Activated CD8-positive, alpha-beta memory T cell treated with anti-CD3 and anti-CD28 coated beads, Interleukin-2, amount 10 ng/mL, durations not matched to agents 7 days and 5 days (primary cell): Measurements from ENCODE around the gene RTL1. TPM values are rescaled to one million over a fixed set of nuclear protein-coding genes. Genes with fewer than 3 reads are reported as not detected.

ENCODE experiments used
- ATAC-seq: fragments of 150-1000 bp; cut with Tn5 transposase; one replicate; pipeline ENCODE4 v1.10.0; 2021; ENCODE audit warnings: moderate library complexity
- CTCF ChIA-PET: fragments of 350-600 bp; sonication (Branson Sonifier 250); formaldehyde crosslinking; loops from one replicate; lab custom pipeline; 2021; ENCODE audit warnings: antibody characterized with exemption; lab: Charles Lee
- DNase-seq: peaks from one replicate; pipeline ENCODE4 v3.0.0-alpha.2; 2020
- H3K27ac Mint-ChIP-seq: one replicate; pipeline ENCODE4 v1.8.0; 2021; ENCODE audit warnings: mild to moderate bottlenecking, mixed read lengths
- H3K27me3 Mint-ChIP-seq: one replicate; pipeline ENCODE4 v1.8.0; 2021; ENCODE audit warnings: mixed read lengths
- H3K36me3 Mint-ChIP-seq: one replicate; pipeline ENCODE4 v1.8.0; 2021; ENCODE audit warnings: mild to moderate bottlenecking, mixed read lengths
- H3K4me1 Mint-ChIP-seq: one replicate; pipeline ENCODE4 v1.8.0; 2021; ENCODE audit warnings: mixed read lengths
- H3K4me3 Mint-ChIP-seq: one replicate; pipeline ENCODE4 v1.8.0; 2021; ENCODE audit warnings: mild to moderate bottlenecking, moderate library complexity, mixed read lengths
- H3K9me3 Mint-ChIP-seq: one replicate; pipeline ENCODE4 v1.8.0; 2022; ENCODE audit warnings: low read depth, mixed read lengths
- total RNA-seq, 2 experiments: library from RNA; stranded (reverse); gene quantifications; one replicate each; pipeline ENCODE4 v1.2.3, GENCODE V29; 2021

The RTL1 gene
- total RNA-seq, 2 experiments from 2014 or later: not detected

DNA sequence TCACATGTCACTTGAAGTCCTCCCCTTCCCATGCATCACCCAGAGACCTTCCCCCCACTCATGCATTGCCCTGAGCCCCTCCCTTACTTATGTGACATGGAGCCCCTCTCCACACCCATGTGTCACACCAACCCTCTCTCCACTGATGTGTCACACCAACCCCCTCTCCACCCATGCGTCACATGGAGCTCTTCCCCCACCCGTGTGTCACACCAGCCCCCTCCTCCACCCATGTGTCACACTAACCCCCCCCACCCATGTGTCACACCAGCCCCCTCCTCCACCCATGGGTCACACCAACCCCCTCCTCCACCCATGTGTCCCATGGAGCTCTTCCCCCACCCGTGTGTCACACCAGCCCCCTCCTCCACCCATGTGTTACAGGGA lies 30.4 kb downstream of the RTL1 start:
- ATAC-seq: no peak
- CTCF ChIA-PET: no interaction called here

DNA sequence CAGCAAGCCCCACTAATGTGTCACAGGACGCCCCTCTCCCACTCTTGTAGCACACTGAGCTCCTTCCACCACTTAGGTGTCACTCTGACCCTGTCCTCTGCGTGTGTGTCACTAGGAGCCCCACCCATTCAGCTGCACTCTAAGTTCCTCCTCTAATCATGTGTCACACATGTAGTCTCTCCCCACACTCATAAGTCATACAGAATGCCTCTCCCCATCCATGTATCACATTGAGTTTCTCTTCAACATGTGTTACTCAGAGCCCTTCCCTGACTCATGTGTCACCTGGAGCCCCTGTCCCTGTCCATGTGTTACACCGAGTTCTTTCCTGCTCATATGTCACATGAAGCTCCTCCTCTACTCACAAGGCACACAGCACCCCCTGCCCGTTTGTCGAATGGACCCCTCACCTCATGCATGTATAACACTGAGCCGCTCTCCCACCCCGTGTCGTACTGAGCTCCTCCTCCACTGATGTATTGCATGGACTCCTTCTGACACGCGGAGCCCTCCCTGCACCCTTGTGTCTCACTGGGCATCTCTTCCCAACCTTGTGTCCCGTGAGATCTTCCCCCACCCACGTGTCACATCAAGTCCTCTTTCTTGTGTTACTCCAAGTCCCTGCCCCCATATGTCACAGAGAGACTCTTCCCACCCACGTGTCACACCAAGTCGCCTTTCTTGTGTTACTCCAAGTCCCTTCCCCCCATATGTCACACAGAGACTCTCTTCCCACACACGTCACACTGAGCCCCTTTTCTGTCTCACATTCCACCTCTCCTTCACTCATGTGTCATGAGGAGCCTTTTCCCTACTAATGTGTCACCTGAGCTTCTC lies 31.0 kb downstream of the RTL1 start:
- H3K9me3 Mint-ChIP-seq: no peaks in the 10 kb centered on the region
- H3K27ac Mint-ChIP-seq: no peak overlapping the region
- ATAC-seq: no peak
- H3K4me1 Mint-ChIP-seq: no peaks in the 10 kb centered on the region
- DNase-seq: no peak
- H3K27me3 Mint-ChIP-seq: no peaks in the 10 kb centered on the region
- no peaks in the 10 kb centered on the region for H3K36me3 Mint-ChIP-seq
- no peak overlapping the region for H3K4me3 Mint-ChIP-seq
- CTCF ChIA-PET: no interaction called here

More for the DNA sequence above, 30.4 kb downstream of the RTL1 start:
- no peak for DNase-seq
- no peak overlapping the region for H3K4me3 Mint-ChIP-seq
- H3K9me3 Mint-ChIP-seq: no peaks in the 10 kb centered on the region
- H3K27ac Mint-ChIP-seq: no peak overlapping the region
- no peaks in the 10 kb centered on the region for H3K4me1 Mint-ChIP-seq
- no peaks in the 10 kb centered on the region for H3K27me3 Mint-ChIP-seq
- no peaks in the 10 kb centered on the region for H3K36me3 Mint-ChIP-seq

DNA sequence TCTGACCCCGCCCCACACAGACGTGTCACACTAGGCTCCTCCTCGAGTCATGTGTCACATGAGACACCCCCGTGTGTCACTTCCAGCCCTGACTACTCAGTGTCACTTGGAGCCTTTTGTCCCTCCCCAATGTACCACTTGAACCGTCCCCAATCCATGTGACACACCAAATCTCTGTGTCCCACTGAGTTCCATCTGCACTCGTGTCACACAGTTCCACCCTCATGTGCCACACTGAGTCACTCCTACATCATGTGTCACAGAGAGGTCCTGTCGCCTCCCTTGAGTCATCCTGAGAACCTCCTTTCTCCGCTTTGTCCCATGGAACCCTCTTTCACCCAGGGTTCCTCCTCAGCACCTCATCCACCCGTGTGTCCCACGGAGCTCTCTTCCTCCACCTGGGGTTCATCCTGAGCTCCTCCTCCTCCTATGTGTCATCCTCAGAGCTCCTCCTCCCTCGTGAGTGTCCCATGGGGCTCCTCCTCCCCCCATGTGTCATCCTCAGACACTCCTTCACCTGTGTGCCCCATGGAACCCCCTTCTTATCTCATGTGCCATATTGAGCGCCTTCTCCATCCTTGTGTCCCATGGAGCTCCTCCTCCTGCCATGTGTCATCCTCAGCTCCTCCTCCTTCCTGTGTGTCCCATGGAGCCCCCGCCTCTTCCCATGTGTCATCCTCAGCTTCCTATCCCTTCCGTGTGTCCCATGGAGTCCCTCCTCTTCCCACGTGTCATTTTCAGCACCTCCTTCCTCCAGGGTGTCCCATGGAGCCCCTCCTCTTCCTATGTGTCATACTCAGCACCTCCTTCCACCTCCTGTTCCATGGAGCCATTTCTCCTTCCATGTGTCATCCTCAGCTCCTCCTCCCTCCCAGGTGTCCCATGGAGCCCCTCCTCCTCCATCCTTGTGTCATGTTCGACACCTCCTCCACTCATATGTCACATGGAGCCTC lies 32.0 kb downstream of the RTL1 start:
- DNase-seq: no peak
- H3K27me3 Mint-ChIP-seq: no peaks in the 10 kb centered on the region
- ATAC-seq: peak; percentile 12
- CTCF ChIA-PET: no interaction called here
- no peaks in the 10 kb centered on the region for H3K9me3 Mint-ChIP-seq
- H3K4me3 Mint-ChIP-seq: no peak overlapping the region
- no peaks in the 10 kb centered on the region for H3K36me3 Mint-ChIP-seq
- H3K4me1 Mint-ChIP-seq: no peaks in the 10 kb centered on the region
- no peak overlapping the region for H3K27ac Mint-ChIP-seq

DNA sequence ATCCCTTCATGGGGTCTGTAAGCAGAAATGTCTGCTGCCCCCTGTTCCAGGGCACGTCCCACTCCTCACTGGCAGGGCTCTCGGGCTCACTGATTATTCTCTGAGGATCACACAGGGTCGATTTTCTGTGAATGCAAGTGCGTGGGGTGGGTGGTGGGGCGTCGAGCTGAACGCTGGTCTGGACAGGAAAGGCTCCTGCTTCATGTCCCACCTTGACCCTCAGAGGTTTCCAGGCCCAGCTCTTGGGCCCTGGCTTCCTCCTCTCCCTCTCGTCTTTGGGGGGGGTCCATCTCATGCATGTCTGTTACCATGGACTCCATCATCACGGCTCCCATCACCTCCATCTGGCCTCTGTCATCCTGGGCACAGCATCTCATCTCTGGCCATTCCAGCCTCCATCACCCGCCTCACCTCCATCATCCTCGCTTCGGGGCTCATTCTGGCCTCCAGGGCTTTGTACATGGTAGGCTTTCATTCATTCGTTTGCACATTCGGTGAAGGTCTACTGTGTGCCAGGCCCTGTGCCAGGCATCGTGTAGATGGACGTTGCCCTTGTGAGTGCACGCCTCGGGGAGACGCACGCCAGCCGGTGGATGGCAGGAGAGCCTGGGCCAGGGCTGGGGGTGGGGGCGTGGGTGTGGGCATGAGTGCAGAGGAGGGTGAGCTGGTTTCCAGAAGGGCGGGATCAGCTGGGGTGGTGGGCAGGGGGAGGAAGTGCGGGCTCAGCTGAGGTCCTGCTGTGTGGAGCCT lies 34.7 kb downstream of the RTL1 start:
- H3K9me3 Mint-ChIP-seq: no peaks in the 10 kb centered on the region
- no peak for DNase-seq
- CTCF ChIA-PET: no interaction called here

DNA sequence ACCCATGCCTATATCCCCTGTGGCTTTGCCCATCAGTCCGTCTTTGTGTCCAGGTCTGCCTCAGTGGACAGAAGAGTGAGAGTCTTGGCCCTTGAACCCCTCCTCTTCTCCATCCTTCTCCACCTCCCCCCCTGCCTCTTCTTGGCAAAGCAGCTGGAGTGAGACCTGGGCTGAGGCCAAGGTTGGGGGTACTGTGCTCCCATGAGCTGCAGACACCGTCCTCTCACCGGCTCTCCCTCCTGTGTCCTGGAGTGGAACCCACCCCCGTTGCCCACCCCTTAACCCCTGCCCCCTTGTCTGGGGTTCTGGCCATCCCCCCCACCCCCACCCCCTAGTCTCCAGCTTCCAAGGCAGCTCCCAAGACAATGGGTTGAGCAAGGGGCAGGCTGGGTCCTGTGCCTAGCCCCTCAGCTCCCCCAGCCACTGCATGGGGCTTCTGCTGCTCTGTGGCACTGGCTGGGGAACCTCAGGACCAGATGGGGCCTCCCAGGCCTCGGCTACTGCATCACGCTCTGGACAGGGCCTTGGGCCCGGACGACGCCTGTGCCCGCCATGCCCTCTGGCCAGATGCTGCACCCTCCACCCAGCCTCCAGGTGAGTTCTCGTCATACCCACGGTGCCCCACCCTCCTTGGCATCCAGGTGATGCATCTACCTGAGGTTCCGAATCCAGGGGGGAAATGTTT lies 35.7 kb downstream of the RTL1 start:
- H3K4me1 Mint-ChIP-seq: no peaks in the 10 kb centered on the region
- no peaks in the 10 kb centered on the region for H3K27me3 Mint-ChIP-seq
- ATAC-seq: no peak
- DNase-seq: no peak
- H3K4me3 Mint-ChIP-seq: no peak overlapping the region
- CTCF ChIA-PET: no interaction called here
- H3K27ac Mint-ChIP-seq: no peak overlapping the region
- H3K9me3 Mint-ChIP-seq: no peaks in the 10 kb centered on the region
- no peaks in the 10 kb centered on the region for H3K36me3 Mint-ChIP-seq

More for the DNA sequence above, 34.7 kb downstream of the RTL1 start:
- no peak for ATAC-seq
- Mint-ChIP-seq H3K36me3 (no peaks in the 10 kb centered on the region), H3K27ac (no peak overlapping the region), H3K4me1 (no peaks in the 10 kb centered on the region), H3K27me3 (no peaks in the 10 kb centered on the region), H3K4me3 (no peak overlapping the region)

DNA sequence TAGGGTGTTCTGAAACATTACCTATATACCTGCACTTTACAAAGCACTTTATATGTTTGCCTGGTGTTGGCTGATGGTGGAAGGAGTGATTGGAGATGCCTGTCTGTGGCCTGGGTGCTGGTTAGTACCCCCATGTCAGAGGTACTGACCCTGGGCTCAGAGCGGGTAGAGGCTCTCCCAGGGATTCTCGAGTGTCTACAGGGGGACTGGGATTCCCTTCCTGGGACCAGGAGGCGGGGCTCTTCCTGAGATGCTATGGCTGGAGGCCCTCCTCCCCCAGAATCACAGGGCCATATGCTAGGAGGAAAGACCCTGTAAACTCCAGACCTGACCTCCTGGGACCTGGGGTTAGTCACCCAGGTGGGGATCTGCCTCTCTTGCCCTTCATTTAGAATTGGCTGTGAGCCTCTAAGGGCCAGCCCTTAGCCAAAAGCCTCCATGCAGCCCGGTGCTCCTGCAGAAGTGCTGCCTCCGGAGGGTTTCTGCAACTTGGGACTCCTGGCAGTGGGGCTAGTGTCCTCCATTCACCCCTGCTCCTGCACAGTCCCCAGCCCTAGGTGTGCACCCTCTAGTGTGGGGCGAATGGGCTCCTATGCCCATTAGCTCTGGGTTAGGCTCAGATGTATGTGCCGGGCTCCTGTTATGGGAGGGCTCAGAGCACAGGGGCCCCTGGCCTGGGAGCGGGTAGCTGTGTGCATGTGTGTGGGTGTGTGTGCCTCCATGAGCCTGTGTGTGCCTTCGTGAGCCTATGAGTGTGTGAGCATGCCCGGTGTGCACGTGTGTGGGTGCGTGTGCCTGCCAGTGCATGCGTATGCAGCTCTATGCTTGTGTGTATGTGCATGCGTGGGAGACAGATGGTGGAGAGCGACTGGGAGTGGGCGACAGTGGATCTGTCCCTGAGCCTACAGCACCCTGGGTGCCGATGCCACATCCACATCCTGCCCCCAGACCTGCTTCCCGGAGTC lies 36.6 kb downstream of the RTL1 start:
- CTCF ChIA-PET: no interaction called here
- H3K4me3 Mint-ChIP-seq: no peak overlapping the region
- H3K9me3 Mint-ChIP-seq: no peaks in the 10 kb centered on the region
- H3K4me1 Mint-ChIP-seq: no peaks in the 10 kb centered on the region
- no peak overlapping the region for H3K27ac Mint-ChIP-seq
- DNase-seq (no peak), ATAC-seq (no peak)
- H3K27me3 Mint-ChIP-seq: no peaks in the 10 kb centered on the region
- H3K36me3 Mint-ChIP-seq: no peaks in the 10 kb centered on the region

DNA sequence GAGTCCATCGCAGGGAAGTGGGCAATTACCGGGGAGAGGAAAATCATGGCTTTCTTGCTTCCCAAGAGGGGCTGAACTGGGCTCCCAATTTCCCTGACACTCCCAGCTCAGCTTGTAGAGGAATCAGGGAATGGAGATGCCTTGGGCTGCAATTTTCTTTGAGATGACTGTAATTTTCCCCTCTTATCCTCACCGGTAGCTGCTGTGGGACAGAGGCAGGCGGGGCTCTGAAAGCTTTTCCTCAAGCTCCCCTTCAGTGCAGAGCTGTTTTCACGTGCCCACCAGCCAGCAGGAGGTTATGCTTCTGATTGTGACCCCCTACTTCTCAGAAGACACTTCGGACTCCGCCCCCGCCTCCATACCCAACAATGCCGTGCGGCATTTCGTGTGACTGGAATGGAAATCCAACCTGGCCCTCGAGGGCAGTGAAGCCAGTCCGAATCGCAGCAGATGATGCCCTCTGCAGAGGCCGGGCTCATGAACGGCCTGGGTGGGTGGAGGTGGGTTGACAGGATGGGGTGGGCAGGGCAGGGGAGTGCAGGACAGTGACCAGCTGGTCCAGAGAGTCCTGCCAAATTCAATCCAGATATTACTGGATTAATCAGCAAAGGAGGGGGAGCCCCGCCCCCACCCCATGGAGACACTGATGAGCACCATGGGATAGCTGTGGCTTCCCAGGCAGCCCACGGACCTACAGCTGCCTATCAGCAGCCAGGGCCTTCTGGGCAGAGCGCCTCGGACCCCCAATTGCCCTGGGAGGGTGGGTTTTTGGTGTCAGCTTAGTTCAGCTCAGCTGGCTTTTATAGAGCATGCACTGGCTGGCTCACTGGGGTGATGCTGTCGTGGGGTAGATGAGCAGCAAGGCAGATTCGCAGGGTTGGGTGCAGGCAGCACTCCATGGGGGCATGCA lies 37.6 kb downstream of the RTL1 start:
- DNase-seq (no peak), ATAC-seq (no peak)
- H3K4me3 Mint-ChIP-seq: no peak overlapping the region
- H3K27ac Mint-ChIP-seq: no peak overlapping the region
- no peaks in the 10 kb centered on the region for H3K4me1 Mint-ChIP-seq
- no peaks in the 10 kb centered on the region for H3K36me3 Mint-ChIP-seq
- H3K27me3 Mint-ChIP-seq: no peaks in the 10 kb centered on the region
- H3K9me3 Mint-ChIP-seq: no peaks in the 10 kb centered on the region
- CTCF ChIA-PET: no interaction called here

DNA sequence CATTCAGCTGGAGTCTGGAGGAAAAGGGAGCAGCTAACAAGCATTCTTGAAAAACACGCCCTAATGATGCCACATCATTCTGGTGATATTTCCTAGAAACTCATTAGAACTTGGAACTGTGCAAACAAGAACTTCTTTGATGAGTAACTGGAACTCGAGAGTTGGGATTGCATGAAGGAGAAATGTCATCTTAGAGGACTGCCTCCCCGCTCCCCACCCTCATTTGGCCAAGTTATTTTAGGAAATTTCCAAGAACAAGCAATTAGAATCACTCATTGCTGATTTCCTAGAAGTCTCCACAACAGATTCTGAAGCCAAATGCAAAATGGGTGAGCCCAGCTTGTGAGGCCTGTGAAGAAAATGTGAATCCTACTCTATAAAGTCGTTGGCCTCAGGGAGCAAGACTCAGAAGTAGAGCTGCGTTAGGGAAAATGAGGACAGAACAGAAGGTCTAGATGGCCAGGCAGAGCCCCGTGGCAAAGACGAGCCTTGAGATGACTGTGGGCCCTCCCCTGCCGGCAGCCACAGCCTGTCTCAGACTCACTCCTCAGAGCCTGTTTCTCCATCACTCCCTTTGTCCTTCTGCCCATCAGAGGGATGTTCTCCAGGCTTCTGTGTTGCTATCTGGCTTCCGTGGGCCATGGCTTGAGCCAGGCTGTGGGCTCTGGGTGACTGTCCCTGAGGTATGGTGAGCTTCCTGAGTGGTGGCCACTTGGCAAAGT lies 38.4 kb downstream of the RTL1 start:
- DNase-seq (no peak), ATAC-seq (no peak)
- Mint-ChIP-seq H3K4me3 (no peak overlapping the region), H3K36me3 (no peaks in the 10 kb centered on the region), H3K9me3 (no peaks in the 10 kb centered on the region), H3K4me1 (no peaks in the 10 kb centered on the region), H3K27me3 (no peaks in the 10 kb centered on the region), H3K27ac (no peak overlapping the region)
- CTCF ChIA-PET: interaction anchor here (1.3 kb wide), 1 partner anchor 13 kb away, joined by 3 read pairs; no protein-coding TSS in a partner anchor

DNA sequence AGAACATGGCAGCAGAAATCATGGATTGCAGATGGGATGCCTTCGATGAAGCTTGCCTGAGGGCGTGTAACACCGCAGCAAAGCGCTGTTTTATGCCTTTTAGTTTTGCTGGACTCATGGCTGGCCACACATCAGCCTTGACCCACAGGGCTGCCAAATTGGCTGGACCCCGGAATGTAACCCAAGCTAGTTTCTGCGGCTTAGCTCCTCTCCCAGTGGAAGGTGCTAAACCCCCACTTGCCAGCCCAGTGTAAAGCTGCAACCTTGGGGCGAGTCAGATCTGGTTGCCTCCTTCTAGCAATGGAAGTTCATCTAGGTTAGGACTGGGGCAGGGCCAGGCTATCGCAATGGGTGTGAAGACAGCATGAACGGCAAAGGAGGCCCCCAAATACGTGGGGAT lies 39.3 kb downstream of the RTL1 start:
- no peaks in the 10 kb centered on the region for H3K27me3 Mint-ChIP-seq
- H3K4me1 Mint-ChIP-seq: no peaks in the 10 kb centered on the region
- H3K36me3 Mint-ChIP-seq: no peaks in the 10 kb centered on the region
- H3K27ac Mint-ChIP-seq: no peak overlapping the region
- DNase-seq: no peak
- CTCF ChIA-PET: interaction anchor here (1.3 kb wide), 1 partner anchor 14 kb away, joined by 3 read pairs; no protein-coding TSS in a partner anchor
- ATAC-seq: no peak
- H3K9me3 Mint-ChIP-seq: no peaks in the 10 kb centered on the region
- H3K4me3 Mint-ChIP-seq: no peak overlapping the region

DNA sequence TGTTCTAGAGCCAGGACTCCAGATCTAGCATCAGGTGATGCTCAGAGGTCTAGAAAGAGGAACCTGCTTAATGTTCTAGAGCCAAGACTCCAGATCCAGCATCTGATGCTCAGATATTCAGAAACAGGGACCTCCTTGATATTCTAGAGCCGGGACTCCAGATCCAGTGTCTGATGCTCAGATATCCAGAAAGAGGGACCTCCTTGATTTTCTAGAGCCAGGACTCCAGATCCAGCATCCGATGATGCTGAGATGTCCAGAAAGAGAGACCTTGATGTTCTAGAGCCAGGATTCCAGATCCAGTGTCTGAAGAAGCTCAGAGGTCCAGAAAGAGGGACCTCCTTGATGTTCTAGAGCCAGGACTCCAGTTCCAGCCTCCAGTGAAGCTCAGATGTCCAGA lies 40.7 kb downstream of the RTL1 start:
- H3K9me3 Mint-ChIP-seq: no peaks in the 10 kb centered on the region
- DNase-seq (no peak), ATAC-seq (no peak)
- H3K27me3 Mint-ChIP-seq: no peaks in the 10 kb centered on the region
- no peaks in the 10 kb centered on the region for H3K36me3 Mint-ChIP-seq
- H3K4me1 Mint-ChIP-seq: no peaks in the 10 kb centered on the region
- H3K4me3 Mint-ChIP-seq: no peak overlapping the region
- no peak overlapping the region for H3K27ac Mint-ChIP-seq
- CTCF ChIA-PET: interaction anchor here (1.2 kb wide), 1 partner anchor 11 kb away, joined by 4 read pairs; no protein-coding TSS in a partner anchor

DNA sequence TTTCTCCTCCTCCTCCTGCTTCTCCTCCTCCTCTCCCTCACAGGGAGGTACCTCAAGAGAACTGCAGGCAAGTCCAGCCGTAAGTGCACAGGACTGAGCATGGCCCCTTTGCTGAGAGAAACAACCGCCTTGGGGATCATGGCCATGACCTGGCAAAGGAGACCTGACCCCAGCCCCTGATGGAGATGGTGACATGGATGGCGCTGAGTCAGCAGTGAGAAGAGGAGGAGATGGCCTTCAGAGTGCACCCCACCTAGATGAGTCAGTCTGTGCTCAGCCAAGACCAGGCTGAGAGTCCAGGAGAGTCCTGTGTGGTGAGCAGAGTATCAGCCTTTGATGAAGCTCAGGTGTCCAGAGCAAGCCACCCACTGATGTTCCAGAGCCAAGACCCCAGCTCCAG lies 41.2 kb downstream of the RTL1 start:
- no peaks in the 10 kb centered on the region for H3K9me3 Mint-ChIP-seq
- H3K27ac Mint-ChIP-seq: no peak overlapping the region
- DNase-seq: no peak
- CTCF ChIA-PET: no interaction called here
- no peak overlapping the region for H3K4me3 Mint-ChIP-seq
- H3K36me3 Mint-ChIP-seq: no peaks in the 10 kb centered on the region
- ATAC-seq: no peak
- H3K4me1 Mint-ChIP-seq: no peaks in the 10 kb centered on the region
- no peaks in the 10 kb centered on the region for H3K27me3 Mint-ChIP-seq
